Ammon's horn (tissue), 1 donor: ENCODE data around the gene MYO3B.
"Not testable (repeated sequence)": the region's sequence is repeated elsewhere in the genome, so short reads cannot be mapped to it uniquely, and the experiment has no call there.

Source experiments
- DNase-seq: peaks from one replicate; pipeline ENCODE4 v3.0.0-alpha.2; 2016; ENCODE audit warnings: low spot score

MYO3B gene

DNA sequence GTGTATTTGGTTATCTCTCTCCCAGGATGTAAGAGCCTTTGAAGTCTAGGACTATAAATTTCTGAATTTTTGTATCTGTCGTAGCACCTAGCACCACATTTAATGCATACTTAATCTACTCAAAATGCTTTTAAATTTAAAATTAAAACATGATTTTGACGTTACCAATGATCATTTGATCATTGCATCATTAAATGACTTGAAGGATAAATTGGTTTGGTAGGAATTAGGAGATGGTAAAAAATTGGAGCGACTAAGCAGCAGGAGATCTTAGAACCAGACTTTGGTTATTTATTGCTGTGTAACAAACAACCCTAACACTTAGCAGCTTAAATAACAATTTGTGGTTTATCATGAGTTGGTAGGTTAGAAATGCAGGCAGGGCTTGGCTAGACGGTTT, 84.9 kb downstream of the MYO3B start:
- DNase-seq = no peak

DNA sequence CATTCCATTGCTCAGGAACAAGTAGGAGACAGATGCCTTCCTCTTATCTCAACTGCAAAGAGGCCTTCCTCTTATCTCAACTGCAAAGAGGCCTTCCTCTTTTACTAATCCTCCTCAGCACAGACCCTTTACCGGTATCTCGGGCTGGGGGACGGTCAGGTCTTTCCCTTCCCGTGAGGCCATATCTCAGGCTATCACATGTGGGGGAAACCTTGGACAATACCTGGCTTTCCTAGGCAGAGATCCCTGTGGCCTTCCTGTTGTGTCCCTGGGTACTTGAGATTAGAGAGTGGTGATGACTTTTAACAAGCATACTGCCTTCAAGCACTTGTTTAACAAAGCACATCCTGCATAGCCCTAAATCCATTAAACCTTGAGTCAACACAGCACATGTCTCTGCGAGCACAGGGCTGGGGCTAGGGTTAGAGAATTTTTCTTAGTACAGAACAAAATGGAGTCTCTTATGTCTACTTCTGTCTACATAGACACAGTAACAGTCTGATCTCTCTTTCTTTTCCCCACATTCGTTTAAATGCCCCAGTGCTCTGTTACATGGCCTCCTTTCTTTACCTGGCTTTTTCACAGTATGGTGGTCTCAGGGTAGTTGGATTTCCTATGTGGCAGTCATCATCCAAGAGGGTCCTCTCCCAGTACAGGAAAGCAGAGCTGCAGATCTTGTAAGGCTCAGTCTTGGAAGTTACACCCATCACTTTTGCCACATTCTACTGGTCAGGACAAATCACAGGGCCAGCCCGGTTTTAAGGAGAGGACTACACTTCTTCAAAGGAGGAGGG, 86.0 kb downstream of the MYO3B start:
- DNase-seq = not testable (repeated sequence)

- no peak for DNase-seq
These were observed 86.5 kb downstream of the MYO3B start for GRCh38 chr2:170264522-170264860.

DNA sequence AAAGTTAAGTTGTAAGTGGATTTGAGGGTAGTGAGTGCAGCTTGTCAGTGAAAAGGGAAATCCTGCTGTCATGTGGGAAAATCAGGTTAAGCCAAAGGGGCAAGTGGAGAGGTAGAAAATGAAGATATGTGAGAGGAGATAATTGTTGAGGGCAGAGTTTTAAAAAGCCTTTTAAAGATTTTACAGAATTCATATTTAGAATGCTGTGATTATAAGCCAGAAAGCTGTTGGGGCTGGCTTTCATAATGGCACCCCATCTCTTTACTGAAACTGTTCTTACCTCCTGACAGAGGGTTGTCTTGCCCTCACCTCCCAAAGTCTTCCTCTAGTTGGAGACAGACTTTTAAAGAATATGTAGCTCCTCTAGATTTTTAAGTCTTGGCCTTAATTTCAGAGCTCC, 86.9 kb downstream of the MYO3B start:
- DNase-seq = no peak

DNA sequence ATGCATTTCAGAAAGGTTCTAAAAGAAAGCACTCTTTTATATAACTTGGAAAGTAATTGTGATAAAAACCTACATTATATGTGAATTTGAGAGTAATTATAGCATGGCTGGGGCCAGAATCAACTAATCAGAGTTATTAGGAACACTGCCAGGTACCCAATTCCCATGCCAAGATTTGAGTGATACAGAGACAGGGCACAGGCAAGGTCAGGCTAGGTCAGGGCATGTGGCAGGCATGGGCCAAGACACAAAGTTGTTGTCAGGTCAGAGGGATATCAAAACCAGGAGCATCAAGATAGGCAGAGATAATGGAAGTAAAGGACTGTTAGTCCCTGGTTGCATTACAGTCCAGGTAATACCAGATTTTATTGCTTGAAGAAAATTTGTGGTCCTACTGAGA, 87.4 kb downstream of the MYO3B start:
- no peak for DNase-seq

DNA sequence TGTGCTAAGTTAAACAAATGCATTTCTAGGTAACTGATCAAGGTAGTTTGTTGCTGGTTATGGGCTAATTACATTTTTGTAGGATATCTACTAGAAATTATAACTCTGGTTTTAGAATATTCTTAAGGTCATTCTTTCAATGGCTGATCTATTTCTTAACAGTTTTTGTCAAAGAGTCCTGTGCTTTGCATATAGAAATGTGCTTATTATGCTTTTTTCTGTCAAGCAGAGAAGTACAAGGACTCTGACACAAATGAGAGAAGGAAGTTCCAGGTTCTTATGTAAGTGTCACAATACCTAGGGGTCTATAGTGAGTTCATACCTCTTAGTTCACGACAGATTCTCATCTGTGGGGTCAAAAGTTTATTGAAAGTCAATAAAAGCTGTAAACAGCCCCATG, 88.4 kb downstream of the MYO3B start:
- DNase-seq = no peak

DNA sequence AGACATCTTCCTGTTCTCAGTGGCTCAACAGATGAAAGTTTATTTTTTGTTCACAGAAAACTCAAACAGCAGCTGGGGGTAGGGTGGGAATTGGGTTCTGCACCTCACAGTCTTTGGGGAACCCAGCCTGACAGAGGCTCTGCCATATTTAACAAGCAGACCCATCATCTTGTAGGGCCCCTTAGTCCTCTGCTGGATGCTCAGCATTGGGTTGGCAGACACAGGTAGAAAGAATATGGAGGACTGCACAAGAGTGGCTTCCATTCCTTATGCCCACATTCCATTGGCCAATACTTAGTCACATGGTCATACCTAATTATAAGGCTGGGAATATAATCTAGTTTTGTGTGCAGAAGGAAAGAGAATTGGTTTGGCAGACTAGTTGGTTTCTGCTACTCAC, 89.1 kb downstream of the MYO3B start:
- no peak for DNase-seq

- DNase-seq = no peak
These were observed 92.4 kb downstream of the MYO3B start for GRCh38 chr2:170270278-170270864.

DNA sequence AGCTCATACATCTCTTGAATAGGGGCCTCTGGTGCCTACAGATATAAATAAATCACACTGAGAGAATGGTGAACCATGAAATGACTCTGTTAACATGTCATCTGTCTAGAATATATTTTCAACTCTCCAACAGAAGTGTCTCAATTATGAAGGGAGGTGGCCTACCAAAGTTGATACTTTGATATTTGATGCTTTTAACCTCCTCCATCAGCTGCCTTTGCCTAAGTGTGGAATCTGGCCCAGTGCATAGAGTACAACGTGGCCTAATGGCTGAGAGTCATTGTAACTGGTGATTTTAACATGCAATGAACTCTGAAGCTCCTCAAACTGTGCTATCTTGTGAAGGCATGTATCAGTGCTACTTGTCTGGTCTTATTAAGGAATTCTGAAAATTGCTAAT, 93.4 kb downstream of the MYO3B start:
- no peak for DNase-seq

GRCh38 chr2:170276056-170276455, 98.1 kb downstream of the MYO3B start:
- DNase-seq = no peak

DNA sequence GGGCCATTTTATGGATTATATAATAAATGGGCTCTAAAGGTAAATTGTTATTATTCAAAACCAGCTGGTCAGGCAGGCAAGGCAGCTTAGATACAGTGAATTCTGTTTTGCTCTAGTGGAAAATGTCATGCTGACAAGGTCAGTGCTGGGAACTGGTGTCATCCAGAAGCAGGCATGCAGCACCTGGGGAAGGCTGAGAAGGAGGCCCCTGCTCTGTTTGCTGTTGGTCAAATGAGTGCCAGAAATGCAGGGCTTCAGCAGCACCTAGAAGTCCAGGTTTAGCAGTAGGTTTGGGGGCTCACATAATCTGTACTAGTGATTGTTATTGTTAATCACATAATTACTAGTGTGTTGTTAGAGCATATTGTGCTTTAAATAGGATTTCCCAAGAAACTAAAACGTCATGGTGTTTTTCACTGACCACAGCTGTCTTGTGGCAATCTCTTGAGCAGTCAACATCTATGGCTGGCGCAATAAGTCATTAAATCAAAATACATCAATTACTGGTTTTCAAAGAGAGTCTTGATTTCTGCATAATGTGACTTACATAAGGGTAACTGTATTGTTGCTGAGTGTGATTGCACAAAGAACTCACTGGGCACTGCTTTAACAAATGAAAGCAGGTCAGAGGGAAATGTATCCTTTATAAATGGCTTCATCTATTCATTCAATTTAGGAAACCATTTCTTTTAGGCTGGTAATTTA, 99.1 kb downstream of the MYO3B start:
- DNase-seq = no peak

DNA sequence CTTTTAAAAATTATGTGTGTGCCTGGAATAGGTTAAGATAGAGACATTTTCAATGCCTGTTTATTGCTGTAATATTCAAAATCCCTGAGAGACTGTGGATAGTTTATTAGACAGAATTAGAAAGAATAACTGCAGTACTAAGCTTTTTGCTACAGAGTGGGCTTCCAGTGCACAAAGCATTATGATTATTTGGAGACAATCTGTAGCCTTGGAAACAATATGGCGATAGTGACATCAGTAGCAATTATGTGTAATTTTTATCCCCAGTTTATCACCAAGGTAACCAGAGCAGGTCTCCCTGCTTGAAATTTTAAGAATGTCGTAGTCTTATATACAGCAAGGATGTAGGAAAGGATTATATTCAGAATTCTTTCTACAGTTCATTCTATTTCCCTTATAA, 100.0 kb downstream of the MYO3B start:
- DNase-seq = peak; percentile 43

GRCh38 chr2:170279615-170280014, 101.7 kb downstream of the MYO3B start:
- DNase-seq = not testable (repeated sequence)

DNA sequence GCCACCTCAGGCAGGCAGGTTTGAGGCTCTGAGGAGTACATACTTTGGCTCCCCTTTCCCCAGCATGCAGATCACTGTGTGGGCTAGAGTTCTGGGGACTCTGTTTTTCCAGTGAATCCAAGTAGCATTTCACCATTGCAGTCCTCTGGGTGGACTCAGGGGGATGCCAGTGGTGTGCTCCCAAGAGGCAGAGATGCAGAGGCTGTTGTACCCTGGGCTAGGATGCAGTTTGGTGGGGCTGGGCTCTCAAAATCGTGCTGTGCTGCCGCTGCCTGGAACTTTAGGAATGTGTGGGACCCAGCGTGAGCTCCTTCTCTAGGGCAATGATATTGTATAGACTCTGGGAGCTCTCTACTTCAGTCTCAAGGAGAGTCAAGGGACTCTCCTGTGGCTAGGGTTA, 104.9 kb downstream of the MYO3B start:
- DNase-seq = no peak

DNA sequence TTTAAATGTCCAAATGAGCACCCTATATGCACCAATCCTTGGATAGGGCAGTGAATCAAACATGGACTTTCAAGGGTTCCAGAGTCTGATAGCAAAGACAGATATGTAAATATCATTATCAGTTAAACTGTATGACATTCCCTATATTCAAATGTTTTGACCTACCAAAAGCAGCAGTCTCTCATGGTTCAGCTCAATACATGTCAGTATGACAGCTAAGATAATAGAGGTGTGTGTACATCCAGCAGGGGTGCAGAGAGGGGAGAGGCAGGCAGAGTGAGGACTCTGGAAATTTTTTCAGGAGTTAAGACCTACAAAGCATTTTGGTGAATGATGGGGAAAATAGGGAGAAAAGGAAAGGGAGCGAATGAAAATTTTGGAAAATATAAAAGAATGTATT, 106.3 kb downstream of the MYO3B start:
- no peak for DNase-seq

GRCh38 chr2:170288859-170289258, 110.9 kb downstream of the MYO3B start:
- no peak for DNase-seq

- no peak for DNase-seq
These were observed 113.5 kb downstream of the MYO3B start for GRCh38 chr2:170291474-170291873.

GRCh38 chr2:170292415-170292814, 114.5 kb downstream of the MYO3B start:
- no peak for DNase-seq

- no peak for DNase-seq
These were observed 119.5 kb downstream of the MYO3B start for GRCh38 chr2:170297496-170297895.

GRCh38 chr2:170298115-170298514, 120.2 kb downstream of the MYO3B start:
- DNase-seq = no peak

- DNase-seq = no peak
These were observed 121.0 kb downstream of the MYO3B start for GRCh38 chr2:170298861-170299429.

GRCh38 chr2:170300993-170301392, 123.0 kb downstream of the MYO3B start:
- DNase-seq = no peak

DNA sequence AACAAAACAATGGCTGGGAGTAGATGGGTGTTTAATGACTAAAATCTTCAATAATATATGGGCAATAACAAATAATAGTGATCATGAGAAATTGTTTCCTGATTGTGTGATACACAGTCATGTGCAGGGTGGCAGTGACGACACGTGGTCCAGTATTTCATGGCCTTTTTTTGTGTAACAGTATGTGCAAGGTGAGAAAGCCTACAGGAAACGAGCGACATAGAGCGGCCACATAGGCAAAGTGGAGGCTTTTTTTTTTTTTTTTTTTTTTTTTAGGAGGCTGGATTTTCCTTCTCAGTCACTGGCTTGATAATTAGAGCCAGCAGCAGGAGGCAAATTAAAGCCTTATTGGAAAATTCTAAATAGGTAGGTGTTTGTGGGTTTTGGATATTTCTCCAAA, 123.7 kb downstream of the MYO3B start:
- DNase-seq = no peak
